Measurements from ENCODE around the gene PKP2. TPM values are rescaled to one million over a fixed set of nuclear protein-coding genes. Genes with fewer than 3 reads are reported as not detected.

PKP2 gene
- total and polyA plus RNA-seq, 4 donors = 8.6 to 35.7 (median 12.8) TPM

- H3K9me3 ChIP-seq (ENCODE audit: control insufficient read depth in 4 of 4, low read length in 3 of 4) = no peaks in the 10 kb centered on the region
- no peak for DNase-seq (ENCODE audit: low spot score)
- H3K4me3 ChIP-seq (ENCODE audit: low read depth in 1 of 3, low read length in 3 of 3) = no peak overlapping the region
- TF ChIP-seq NR2F2 (IDR thresholded peaks at IDR 0.05) = no peak
- TF ChIP-seq CTCF (IDR thresholded peaks at IDR 0.05; ENCODE audit: low read depth, low read length, missing input control) = no peak
- no peak for TF ChIP-seq RXRA (IDR thresholded peaks at IDR 0.05)
- TF ChIP-seq ZBTB33 (IDR thresholded peaks at IDR 0.05) = no peak
- TF ChIP-seq RAD21 (IDR thresholded peaks at IDR 0.05) = no peak
- TF ChIP-seq GABPA (IDR thresholded peaks at IDR 0.05 in 1 of 2, conservative IDR thresholded peaks at IDR 0.05 in 1 of 2) = no peak
- TF ChIP-seq REST (IDR thresholded peaks at IDR 0.05) = no peak
- no peak for TF ChIP-seq HNF4G (IDR thresholded peaks at IDR 0.05)
- no peak for TF ChIP-seq ATF3 (IDR thresholded peaks at IDR 0.05)
- no peak for TF ChIP-seq SP1 (IDR thresholded peaks at IDR 0.05)
- no peak for TF ChIP-seq JUND (IDR thresholded peaks at IDR 0.05)
- no peak for TF ChIP-seq EGR1 (IDR thresholded peaks at IDR 0.05; ENCODE audit: low read depth in 2 of 2)
- TF ChIP-seq FOXA1 (IDR thresholded peaks at IDR 0.05) = no peak
- peaks cover 1 to 24% (median 18%) of the 10 kb centered on the region in 4 donors for H3K4me1 ChIP-seq (ENCODE audit: control insufficient read depth in 4 of 4, insufficient read depth in 4 of 4, low read length in 3 of 4)
- no peaks in the 10 kb centered on the region for H3K27me3 ChIP-seq (ENCODE audit: control insufficient read depth in 4 of 4, insufficient read depth in 4 of 4, low read length in 3 of 4)
- WGBS = 65% methylated on average over 4 of the region's 4 CpGs
- H3K36me3 ChIP-seq (ENCODE audit: control insufficient read depth in 4 of 4, insufficient read depth in 3 of 4, low read depth in 1 of 4, low read length in 3 of 4) = no peaks in the 10 kb centered on the region
- no peak overlapping the region for H3K27ac ChIP-seq (ENCODE audit: low read depth in 1 of 2, low read length in 2 of 2)
- H3K9ac ChIP-seq (ENCODE audit: low read depth in 1 of 2, low read length in 2 of 2) = no peak overlapping the region
Measured at GRCh38 chr12:32901553-32901952, 5.0 kb upstream of the PKP2 start.

- no peaks in the 10 kb centered on the region for H3K27me3 ChIP-seq (ENCODE audit: control insufficient read depth in 4 of 4, insufficient read depth in 4 of 4, low read length in 3 of 4)
- no peaks in the 10 kb centered on the region for H3K9me3 ChIP-seq (ENCODE audit: control insufficient read depth in 4 of 4, low read length in 3 of 4)
- H3K27ac ChIP-seq (ENCODE audit: low read depth in 1 of 2, low read length in 2 of 2) = no peak overlapping the region
- H3K9ac ChIP-seq (ENCODE audit: low read depth in 1 of 2, low read length in 2 of 2) = no peak overlapping the region
- no peaks in the 10 kb centered on the region for H3K36me3 ChIP-seq (ENCODE audit: control insufficient read depth in 4 of 4, insufficient read depth in 3 of 4, low read depth in 1 of 4, low read length in 3 of 4)
- WGBS = 81% methylated on average over 10 of the region's 10 CpGs
- no peak for DNase-seq (ENCODE audit: low spot score)
- no peak for TF ChIP-seq ZBTB33 (IDR thresholded peaks at IDR 0.05)
- TF ChIP-seq NR2F2 (IDR thresholded peaks at IDR 0.05) = no peak
- no peak for TF ChIP-seq FOXA1 (IDR thresholded peaks at IDR 0.05)
- TF ChIP-seq GABPA (IDR thresholded peaks at IDR 0.05 in 1 of 2, conservative IDR thresholded peaks at IDR 0.05 in 1 of 2) = no peak
- no peak for TF ChIP-seq CTCF (IDR thresholded peaks at IDR 0.05; ENCODE audit: low read depth, low read length, missing input control)
- no peak for TF ChIP-seq RXRA (IDR thresholded peaks at IDR 0.05)
- TF ChIP-seq ATF3 (IDR thresholded peaks at IDR 0.05) = no peak
- TF ChIP-seq TAF1 (conservative IDR thresholded peaks at IDR 0.05) = no peak
- TF ChIP-seq MAX (IDR thresholded peaks at IDR 0.05) = no peak
- no peak for TF ChIP-seq SP1 (IDR thresholded peaks at IDR 0.05)
- TF ChIP-seq YY1 (IDR thresholded peaks at IDR 0.05) = no peak
- TF ChIP-seq HNF4G (IDR thresholded peaks at IDR 0.05) = no peak
- H3K4me3 ChIP-seq (ENCODE audit: low read depth in 1 of 3, low read length in 3 of 3) = no peak overlapping the region
- peaks cover 2 to 39% (median 34%) of the 10 kb centered on the region in 4 donors for H3K4me1 ChIP-seq (ENCODE audit: control insufficient read depth in 4 of 4, insufficient read depth in 4 of 4, low read length in 3 of 4)
Measured at GRCh38 chr12:32897687-32898573, 1.4 kb upstream of the PKP2 start.

Measured in liver (tissue), 9 donors.